Left ventricle myocardium inferior (tissue), 1 donor: ENCODE results near the gene ADNP. TPM values are rescaled to one million over a fixed set of nuclear protein-coding genes. Genes with fewer than 3 reads are reported as not detected.

ENCODE experiments used
- DNase-seq: peaks from one replicate; pipeline ENCODE4 v3.0.0-alpha.2; 2020
- H3K27ac ChIP-seq: fragments of 200-600 bp; replicated peaks from 2 replicates; pipeline ENCODE4 v1.8.0; 2021
- H3K27me3 ChIP-seq: fragments of 200-600 bp; 2 replicates; pipeline ENCODE4 v1.8.0; 2021; ENCODE audit warnings: low read depth
- H3K36me3 ChIP-seq: fragments of 200-600 bp; 2 replicates; pipeline ENCODE4 v1.8.0; 2021
- H3K4me1 ChIP-seq: fragments of 200-600 bp; 2 replicates; pipeline ENCODE4 v1.8.0; 2021
- H3K4me3 ChIP-seq: fragments of 200-600 bp; 2 replicates; pipeline ENCODE4 v1.8.0; 2021; ENCODE audit warnings: mild to moderate bottlenecking, moderate library complexity
- H3K9me3 ChIP-seq: fragments of 200-600 bp; replicated peaks from 2 replicates; pipeline ENCODE4 v1.8.0; 2021
- intact Hi-C: fragments of 100-400 bp; cut with micrococcal nuclease; formaldehyde crosslinking; loops from one replicate; pipeline ENCODE4 v1.11.0; 2022
- total RNA-seq: library from RNA; stranded (reverse); fragmentation: NEBNext Ultra II Directional; extraction: Animal tissue kit (Norgen Biotek cat#: 25700); gene quantifications from one replicate; pipeline ENCODE4 v1.2.1, GENCODE V29; 2021
- TF ChIP-seq, protein P1 (sequence below): fragments of 200-600 bp; IDR thresholded peaks from 2 replicates; pipeline ENCODE4 v1.8.0; 2021; ENCODE audit warnings: antibody characterized with exemption, mild to moderate bottlenecking, borderline replicate concordance
- donor health status: DM: no; HTN: yes; CAD: no; lungs with severe emphysema.

Gene ADNP
- total RNA-seq, 1 donor from 2014 or later, result 27.3 TPM

DNA sequence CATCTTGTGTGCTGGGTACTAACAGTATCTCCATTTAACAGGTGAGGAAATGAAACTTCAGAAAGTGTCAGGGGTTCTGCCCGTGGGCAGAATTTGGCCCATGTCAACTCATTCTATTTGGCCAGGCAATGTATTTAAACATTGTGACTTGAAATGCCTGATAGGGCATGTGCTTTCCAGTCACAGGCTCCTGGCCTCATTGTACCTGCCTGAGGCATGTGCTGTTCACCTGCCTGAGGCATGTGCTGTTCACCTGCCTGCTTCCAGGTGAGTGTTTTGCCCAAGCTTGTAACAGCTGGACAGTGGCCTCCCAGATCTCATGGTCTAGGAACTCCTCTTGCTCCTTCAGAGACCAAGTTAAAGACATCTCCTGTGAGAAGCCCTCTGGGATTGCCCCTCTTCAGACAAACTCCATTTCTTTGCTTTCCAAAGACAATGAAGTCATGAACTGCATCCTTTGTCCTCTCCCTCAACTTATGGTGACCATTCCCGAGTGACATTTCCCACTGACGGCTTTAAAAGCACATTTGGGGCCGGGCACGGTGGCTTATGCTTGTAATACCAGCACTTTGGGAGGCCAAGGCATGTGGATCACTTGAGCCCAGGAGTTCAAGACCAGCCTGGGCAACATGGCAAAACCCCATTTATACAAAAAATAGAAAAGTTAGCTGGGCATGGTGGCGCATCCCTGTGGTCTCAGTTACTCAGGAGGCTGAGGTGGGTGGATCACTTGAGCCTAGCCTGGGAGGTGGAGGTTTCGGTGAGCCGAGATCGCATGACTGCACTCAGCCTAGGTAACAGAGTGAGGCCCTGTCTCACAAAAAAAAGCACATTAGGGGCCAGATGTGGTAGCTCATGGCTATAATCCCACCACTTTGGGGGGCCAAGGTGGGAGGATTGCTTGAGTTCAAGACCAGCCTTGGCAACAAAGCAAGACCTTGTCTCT is 87.6 kb downstream of the ADNP start:
- intact Hi-C loops, result no loop called here
- no peaks in the 10 kb centered on the region for H3K27me3 ChIP-seq
- DNase-seq, result no peak
- H3K27ac ChIP-seq, result no peak overlapping the region
- peaks cover 5% of the 10 kb centered on the region for H3K4me1 ChIP-seq
- no peaks in the 10 kb centered on the region for H3K9me3 ChIP-seq
- no peaks in the 10 kb centered on the region for H3K36me3 ChIP-seq
- TF ChIP-seq, protein P1, sequence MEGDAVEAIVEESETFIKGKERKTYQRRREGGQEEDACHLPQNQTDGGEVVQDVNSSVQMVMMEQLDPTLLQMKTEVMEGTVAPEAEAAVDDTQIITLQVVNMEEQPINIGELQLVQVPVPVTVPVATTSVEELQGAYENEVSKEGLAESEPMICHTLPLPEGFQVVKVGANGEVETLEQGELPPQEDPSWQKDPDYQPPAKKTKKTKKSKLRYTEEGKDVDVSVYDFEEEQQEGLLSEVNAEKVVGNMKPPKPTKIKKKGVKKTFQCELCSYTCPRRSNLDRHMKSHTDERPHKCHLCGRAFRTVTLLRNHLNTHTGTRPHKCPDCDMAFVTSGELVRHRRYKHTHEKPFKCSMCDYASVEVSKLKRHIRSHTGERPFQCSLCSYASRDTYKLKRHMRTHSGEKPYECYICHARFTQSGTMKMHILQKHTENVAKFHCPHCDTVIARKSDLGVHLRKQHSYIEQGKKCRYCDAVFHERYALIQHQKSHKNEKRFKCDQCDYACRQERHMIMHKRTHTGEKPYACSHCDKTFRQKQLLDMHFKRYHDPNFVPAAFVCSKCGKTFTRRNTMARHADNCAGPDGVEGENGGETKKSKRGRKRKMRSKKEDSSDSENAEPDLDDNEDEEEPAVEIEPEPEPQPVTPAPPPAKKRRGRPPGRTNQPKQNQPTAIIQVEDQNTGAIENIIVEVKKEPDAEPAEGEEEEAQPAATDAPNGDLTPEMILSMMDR, result no peak
- no peak overlapping the region for H3K4me3 ChIP-seq

DNA sequence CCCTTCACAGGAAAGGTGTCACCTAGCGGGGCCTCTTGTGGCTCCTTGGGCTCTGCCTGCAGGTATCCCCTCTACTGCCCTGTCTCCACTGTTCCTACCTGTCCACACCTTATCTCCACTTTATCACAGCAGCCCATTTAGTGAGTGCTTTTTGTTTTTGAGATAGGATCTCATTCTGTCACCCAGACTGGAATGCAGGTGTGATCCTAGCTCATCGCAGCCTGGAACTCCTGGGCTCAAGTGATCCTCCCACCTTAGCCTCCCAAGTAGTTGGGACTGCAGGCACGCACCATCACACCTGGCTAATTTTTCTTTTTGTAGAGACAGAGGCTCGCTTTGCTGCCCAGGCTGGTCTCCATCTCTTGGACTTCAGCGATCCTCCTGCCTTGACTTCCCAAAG is 88.4 kb downstream of the ADNP start:
- H3K9me3 ChIP-seq, result no peaks in the 10 kb centered on the region
- DNase-seq, result no peak
- no peak overlapping the region for H3K4me3 ChIP-seq
- TF ChIP-seq, protein P1, result no peak
- no peaks in the 10 kb centered on the region for H3K4me1 ChIP-seq
- no peaks in the 10 kb centered on the region for H3K36me3 ChIP-seq
- H3K27me3 ChIP-seq, result no peaks in the 10 kb centered on the region
- intact Hi-C loops, result no loop called here
- H3K27ac ChIP-seq, result no peak overlapping the region

Other genes starting within 250 kb of the ADNP start
- 6.5 TPM for gene RIPOR3, start 239.9 kb downstream of the ADNP start, total RNA-seq
- 3.4 TPM for gene PARD6B, start 199.9 kb downstream of the ADNP start, total RNA-seq
- gene BCAS4, start 136.4 kb downstream of the ADNP start, total RNA-seq, result 2.1 TPM
- gene DPM1, start 27.1 kb upstream of the ADNP start, total RNA-seq, result 44.9 TPM
- 2.8 TPM for gene MOCS3, start 27.4 kb upstream of the ADNP start, total RNA-seq
- 0.30 TPM for gene KCNG1, start 91.7 kb upstream of the ADNP start, total RNA-seq